SU-DHL-6 (cell line): ENCODE measurements around the gene CUL1.

ENCODE experiments used
- CTCF ChIP-seq: fragments of 200-600 bp; sonication (generic); IDR thresholded peaks from one replicate; pipeline ENCODE4 v1.5.1; 2017; ENCODE audit warnings: antibody characterized with exemption, mild to moderate bottlenecking, low read length, moderate library complexity; ENCODE audit not compliant: insufficient read depth, poor library complexity, severe bottlenecking
- EZH2phosphoT487 ChIP-seq: fragments of 200-600 bp; sonication (generic), shearing (Covaris generic); conservative IDR thresholded peaks from 2 replicates; pipeline ENCODE4 v1.6.1; 2018; ENCODE audit warnings: mild to moderate bottlenecking, antibody characterized with exemption, low read length, moderate library complexity, mixed read lengths

GRCh38 chr7:148727501-148728278, 29.0 kb downstream of the CUL1 start:
- TF ChIP-seq CTCF (no peak), EZH2phosphoT487 (no peak)
